ENCODE results near the gene ITFG2. TPM values are rescaled to one million over a fixed set of nuclear protein-coding genes. Genes with fewer than 3 reads are reported as not detected.

Gene ITFG2
- total and polyA plus RNA-seq, 2 of the 13 experiments (the other 11 are each of a cell fraction or from before 2014, with no cell fraction given) = 14.8 to 15.5 TPM

DNA sequence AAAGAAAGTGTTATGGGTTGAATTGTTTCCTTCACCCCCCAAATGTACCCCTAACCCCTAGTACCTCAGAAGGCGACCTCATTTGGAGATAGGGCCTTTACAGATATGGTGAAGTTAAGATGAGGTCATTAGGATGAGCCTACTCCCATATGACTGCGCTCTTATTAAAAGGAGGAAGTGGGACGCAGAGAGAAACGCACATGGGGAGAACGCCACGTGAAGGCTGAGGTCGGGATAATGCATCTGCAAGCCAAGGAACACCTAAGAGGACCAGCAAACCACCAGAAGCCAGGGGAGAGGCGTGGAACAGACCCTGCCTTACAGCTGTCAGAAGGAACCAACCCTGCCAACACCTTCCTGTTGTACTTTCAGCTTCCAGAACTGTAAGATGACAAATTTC lies 24.1 kb downstream of the ITFG2 start:
- H3K4me3 ChIP-seq (replicated peaks in 1 of 3; ENCODE audit: insufficient read depth in 1 of 3, low read depth in 2 of 3, low read length in 3 of 3) = no peak overlapping the region
- no peak for ATAC-seq
- H3K27ac ChIP-seq (ENCODE audit: extremely low read length, insufficient read depth, low read length) = no peak overlapping the region
- no peak for TF ChIP-seq KAT8 (CRISPR knock-in tag; IDR thresholded peaks at IDR 0.05)
- TF ChIP-seq NRL (CRISPR knock-in tag; IDR thresholded peaks at IDR 0.05; ENCODE audit: borderline replicate concordance) = no peak
- TF ChIP-seq, protein P1, sequence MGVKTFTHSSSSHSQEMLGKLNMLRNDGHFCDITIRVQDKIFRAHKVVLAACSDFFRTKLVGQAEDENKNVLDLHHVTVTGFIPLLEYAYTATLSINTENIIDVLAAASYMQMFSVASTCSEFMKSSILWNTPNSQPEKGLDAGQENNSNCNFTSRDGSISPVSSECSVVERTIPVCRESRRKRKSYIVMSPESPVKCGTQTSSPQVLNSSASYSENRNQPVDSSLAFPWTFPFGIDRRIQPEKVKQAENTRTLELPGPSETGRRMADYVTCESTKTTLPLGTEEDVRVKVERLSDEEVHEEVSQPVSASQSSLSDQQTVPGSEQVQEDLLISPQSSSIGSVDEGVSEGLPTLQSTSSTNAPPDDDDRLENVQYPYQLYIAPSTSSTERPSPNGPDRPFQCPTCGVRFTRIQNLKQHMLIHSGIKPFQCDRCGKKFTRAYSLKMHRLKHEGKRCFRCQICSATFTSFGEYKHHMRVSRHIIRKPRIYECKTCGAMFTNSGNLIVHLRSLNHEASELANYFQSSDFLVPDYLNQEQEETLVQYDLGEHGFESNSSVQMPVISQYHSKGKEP (CRISPR knock-in tag; IDR thresholded peaks at IDR 0.05) = no peak
- TF ChIP-seq ZNF432 (CRISPR knock-in tag; IDR thresholded peaks at IDR 0.05; ENCODE audit: borderline replicate concordance) = no peak
- no peak for TF ChIP-seq JARID2 (CRISPR knock-in tag; IDR thresholded peaks at IDR 0.05; ENCODE audit: insufficient replicate concordance)
- TF ChIP-seq, protein P2, sequence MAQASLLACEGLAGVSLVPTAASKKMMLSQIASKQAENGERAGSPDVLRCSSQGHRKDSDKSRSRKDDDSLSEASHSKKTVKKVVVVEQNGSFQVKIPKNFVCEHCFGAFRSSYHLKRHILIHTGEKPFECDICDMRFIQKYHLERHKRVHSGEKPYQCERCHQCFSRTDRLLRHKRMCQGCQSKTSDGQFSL (CRISPR knock-in tag; IDR thresholded peaks at IDR 0.05) = no peak
- TF ChIP-seq, protein P3, sequence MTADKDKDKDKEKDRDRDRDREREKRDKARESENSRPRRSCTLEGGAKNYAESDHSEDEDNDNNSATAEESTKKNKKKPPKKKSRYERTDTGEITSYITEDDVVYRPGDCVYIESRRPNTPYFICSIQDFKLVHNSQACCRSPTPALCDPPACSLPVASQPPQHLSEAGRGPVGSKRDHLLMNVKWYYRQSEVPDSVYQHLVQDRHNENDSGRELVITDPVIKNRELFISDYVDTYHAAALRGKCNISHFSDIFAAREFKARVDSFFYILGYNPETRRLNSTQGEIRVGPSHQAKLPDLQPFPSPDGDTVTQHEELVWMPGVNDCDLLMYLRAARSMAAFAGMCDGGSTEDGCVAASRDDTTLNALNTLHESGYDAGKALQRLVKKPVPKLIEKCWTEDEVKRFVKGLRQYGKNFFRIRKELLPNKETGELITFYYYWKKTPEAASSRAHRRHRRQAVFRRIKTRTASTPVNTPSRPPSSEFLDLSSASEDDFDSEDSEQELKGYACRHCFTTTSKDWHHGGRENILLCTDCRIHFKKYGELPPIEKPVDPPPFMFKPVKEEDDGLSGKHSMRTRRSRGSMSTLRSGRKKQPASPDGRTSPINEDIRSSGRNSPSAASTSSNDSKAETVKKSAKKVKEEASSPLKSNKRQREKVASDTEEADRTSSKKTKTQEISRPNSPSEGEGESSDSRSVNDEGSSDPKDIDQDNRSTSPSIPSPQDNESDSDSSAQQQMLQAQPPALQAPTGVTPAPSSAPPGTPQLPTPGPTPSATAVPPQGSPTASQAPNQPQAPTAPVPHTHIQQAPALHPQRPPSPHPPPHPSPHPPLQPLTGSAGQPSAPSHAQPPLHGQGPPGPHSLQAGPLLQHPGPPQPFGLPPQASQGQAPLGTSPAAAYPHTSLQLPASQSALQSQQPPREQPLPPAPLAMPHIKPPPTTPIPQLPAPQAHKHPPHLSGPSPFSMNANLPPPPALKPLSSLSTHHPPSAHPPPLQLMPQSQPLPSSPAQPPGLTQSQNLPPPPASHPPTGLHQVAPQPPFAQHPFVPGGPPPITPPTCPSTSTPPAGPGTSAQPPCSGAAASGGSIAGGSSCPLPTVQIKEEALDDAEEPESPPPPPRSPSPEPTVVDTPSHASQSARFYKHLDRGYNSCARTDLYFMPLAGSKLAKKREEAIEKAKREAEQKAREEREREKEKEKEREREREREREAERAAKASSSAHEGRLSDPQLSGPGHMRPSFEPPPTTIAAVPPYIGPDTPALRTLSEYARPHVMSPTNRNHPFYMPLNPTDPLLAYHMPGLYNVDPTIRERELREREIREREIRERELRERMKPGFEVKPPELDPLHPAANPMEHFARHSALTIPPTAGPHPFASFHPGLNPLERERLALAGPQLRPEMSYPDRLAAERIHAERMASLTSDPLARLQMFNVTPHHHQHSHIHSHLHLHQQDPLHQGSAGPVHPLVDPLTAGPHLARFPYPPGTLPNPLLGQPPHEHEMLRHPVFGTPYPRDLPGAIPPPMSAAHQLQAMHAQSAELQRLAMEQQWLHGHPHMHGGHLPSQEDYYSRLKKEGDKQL (CRISPR knock-in tag; IDR thresholded peaks at IDR 0.05; ENCODE audit: low read depth) = no peak
- TF ChIP-seq ZFP36L1 (CRISPR knock-in tag; IDR thresholded peaks at IDR 0.05) = no peak
- TF ChIP-seq ZNF839 (CRISPR knock-in tag; IDR thresholded peaks at IDR 0.05; ENCODE audit: borderline replicate concordance) = no peak
- no peak for TF ChIP-seq NFKB2 (CRISPR knock-in tag; IDR thresholded peaks at IDR 0.05; ENCODE audit: borderline replicate concordance)
- no peak for TF ChIP-seq SMAD3 (CRISPR knock-in tag; IDR thresholded peaks at IDR 0.05)
- TF ChIP-seq IKZF1 (IDR thresholded peaks at IDR 0.05) = no peak
- no peak for TF ChIP-seq ZSCAN20 (CRISPR knock-in tag; IDR thresholded peaks at IDR 0.05; ENCODE audit: borderline replicate concordance)
- TF ChIP-seq, protein P4, sequence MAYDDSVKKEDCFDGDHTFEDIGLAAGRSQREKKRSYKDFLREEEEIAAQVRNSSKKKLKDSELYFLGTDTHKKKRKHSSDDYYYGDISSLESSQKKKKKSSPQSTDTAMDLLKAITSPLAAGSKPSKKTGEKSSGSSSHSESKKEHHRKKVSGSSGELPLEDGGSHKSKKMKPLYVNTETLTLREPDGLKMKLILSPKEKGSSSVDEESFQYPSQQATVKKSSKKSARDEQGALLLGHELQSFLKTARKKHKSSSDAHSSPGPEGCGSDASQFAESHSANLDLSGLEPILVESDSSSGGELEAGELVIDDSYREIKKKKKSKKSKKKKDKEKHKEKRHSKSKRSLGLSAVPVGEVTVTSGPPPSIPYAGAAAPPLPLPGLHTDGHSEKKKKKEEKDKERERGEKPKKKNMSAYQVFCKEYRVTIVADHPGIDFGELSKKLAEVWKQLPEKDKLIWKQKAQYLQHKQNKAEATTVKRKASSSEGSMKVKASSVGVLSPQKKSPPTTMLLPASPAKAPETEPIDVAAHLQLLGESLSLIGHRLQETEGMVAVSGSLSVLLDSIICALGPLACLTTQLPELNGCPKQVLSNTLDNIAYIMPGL (CRISPR knock-in tag; IDR thresholded peaks at IDR 0.05; ENCODE audit: borderline replicate concordance in 1 of 2, low read depth in 1 of 2) = no peak
- TF ChIP-seq CENPT (CRISPR knock-in tag; IDR thresholded peaks at IDR 0.05; ENCODE audit: low read depth) = no peak
- TF ChIP-seq ZNF138 (CRISPR knock-in tag; IDR thresholded peaks at IDR 0.05; ENCODE audit: low read depth) = no peak
- no peaks in the 10 kb centered on the region for H3K9me3 ChIP-seq (ENCODE audit: low read length)
- H3K4me2 ChIP-seq (ENCODE audit: low read depth, low read length) = no peak overlapping the region
- BruUV-seq (replicated peaks) = no TSS peak
- H3K4me1 ChIP-seq (ENCODE audit: insufficient read depth, low read length) = no peaks in the 10 kb centered on the region
- ChIA-PET POLR2A (interaction anchor here (1.6 kb wide), 1 partner anchor 13 kb away, joined by 3 read pairs; no protein-coding TSS in a partner anchor), CTCF (ENCODE audit: low intra/inter-chr PET ratio, low total read pairs) (no interaction called here)
- 92% methylated on average over 8 of the region's 8 CpGs for WGBS (ENCODE audit: low lambda C conversion rate)
- no peak overlapping the region for H3K9ac ChIP-seq (ENCODE audit: insufficient read depth, low read depth, low read length)
- H3K27me3 ChIP-seq (ENCODE audit: control insufficient read depth in 1 of 2, insufficient read depth in 2 of 2, low read length in 2 of 2) = no peaks in the 10 kb centered on the region
- no peak overlapping the region for H2AFZ ChIP-seq (ENCODE audit: low read length)
- intact Hi-C loops (cut with micrococcal nuclease; ENCODE audit: unreplicated experiment) = no loop called here
- no peaks in the 10 kb centered on the region for H3K79me2 ChIP-seq (ENCODE audit: insufficient read depth, low read length)
- FAIRE-seq = no peak
- no peaks in the 10 kb centered on the region for H4K20me1 ChIP-seq (ENCODE audit: insufficient read depth, low read length)
- H3K36me3 ChIP-seq (replicated peaks in 1 of 2; ENCODE audit: control insufficient read depth in 1 of 2, insufficient read depth in 2 of 2, low read length in 2 of 2) = peaks cover 0 to 3% of the 10 kb centered on the region in 2 experiments; a peak in 3 of 5 replicates
- in situ Hi-C loops (cut with HindIII; ENCODE audit: extremely low pct_ligation_motif_present, low pct_unique_long_range_greater_than_20kb) = no loop called here
- no peak for DNase-seq (ENCODE audit: low spot score)
